ENCODE measurements around the gene ZNF385A.
A peak's percentile ranks its signal among the peaks of the same experiment; 100 is the strongest.

The ZNF385A gene

GRCh38 chr12:54416687-54417603 is 32.4 kb upstream of the ZNF385A start:
- DNase-seq, result peak; percentile 54
- in situ Hi-C loops (cut with MboI; ENCODE audit: low pct_unique_long_range_greater_than_20kb, low sequenced_read_pairs), result no loop called here

- DNase-seq, result peak; percentile 24
- in situ Hi-C loops (cut with MboI; ENCODE audit: low pct_unique_long_range_greater_than_20kb, low sequenced_read_pairs), result no loop called here
These were observed 30.8 kb upstream of the ZNF385A start for GRCh38 chr12:54415221-54415929.

- DNase-seq, result peak; percentile 91
- in situ Hi-C loops (cut with MboI; ENCODE audit: low pct_unique_long_range_greater_than_20kb, low sequenced_read_pairs), result no loop called here
These were observed 29.0 kb upstream of the ZNF385A start for GRCh38 chr12:54413284-54414190.

- in situ Hi-C loops (cut with MboI; ENCODE audit: low pct_unique_long_range_greater_than_20kb, low sequenced_read_pairs), result no loop called here
- no peak for DNase-seq
These were observed 28.3 kb upstream of the ZNF385A start for GRCh38 chr12:54412786-54413185.

- in situ Hi-C loops (cut with MboI; ENCODE audit: low pct_unique_long_range_greater_than_20kb, low sequenced_read_pairs), result no loop called here
- no peak for DNase-seq
These were observed 27.8 kb upstream of the ZNF385A start for GRCh38 chr12:54412348-54412747.

GRCh38 chr12:54411391-54412241 is 27.1 kb upstream of the ZNF385A start:
- in situ Hi-C loops (cut with MboI; ENCODE audit: low pct_unique_long_range_greater_than_20kb, low sequenced_read_pairs), result no loop called here
- no peak for DNase-seq

GRCh38 chr12:54409267-54409666 is 24.7 kb upstream of the ZNF385A start:
- DNase-seq, result no peak
- in situ Hi-C loops (cut with MboI; ENCODE audit: low pct_unique_long_range_greater_than_20kb, low sequenced_read_pairs), result no loop called here

- in situ Hi-C loops (cut with MboI; ENCODE audit: low pct_unique_long_range_greater_than_20kb, low sequenced_read_pairs), result no loop called here
- DNase-seq, result no peak
These were observed 22.8 kb upstream of the ZNF385A start for GRCh38 chr12:54407183-54407905.

- DNase-seq, result no peak
- in situ Hi-C loops (cut with MboI; ENCODE audit: low pct_unique_long_range_greater_than_20kb, low sequenced_read_pairs), result no loop called here
These were observed 21.0 kb upstream of the ZNF385A start for GRCh38 chr12:54405573-54405972.

GRCh38 chr12:54405106-54405505 is 20.6 kb upstream of the ZNF385A start:
- in situ Hi-C loops (cut with MboI; ENCODE audit: low pct_unique_long_range_greater_than_20kb, low sequenced_read_pairs), result no loop called here
- no peak for DNase-seq

- peak; percentile 83 for DNase-seq
- in situ Hi-C loops (cut with MboI; ENCODE audit: low pct_unique_long_range_greater_than_20kb, low sequenced_read_pairs), result no loop called here
These were observed 19.8 kb upstream of the ZNF385A start for GRCh38 chr12:54404061-54405004.

GRCh38 chr12:54401119-54401518 is 16.6 kb upstream of the ZNF385A start:
- DNase-seq, result no peak
- in situ Hi-C loops (cut with MboI; ENCODE audit: low pct_unique_long_range_greater_than_20kb, low sequenced_read_pairs), result no loop called here

GRCh38 chr12:54398995-54399793 is 14.7 kb upstream of the ZNF385A start:
- in situ Hi-C loops (cut with MboI; ENCODE audit: low pct_unique_long_range_greater_than_20kb, low sequenced_read_pairs), result loop anchor here (10.0 kb wide), 1 partner anchor 46 kb away; no protein-coding TSS in a partner anchor
- DNase-seq, result peak; percentile 95

GRCh38 chr12:54398218-54398617 is 13.7 kb upstream of the ZNF385A start:
- no peak for DNase-seq
- in situ Hi-C loops (cut with MboI; ENCODE audit: low pct_unique_long_range_greater_than_20kb, low sequenced_read_pairs), result loop anchor here (10.0 kb wide), 1 partner anchor 47 kb away; no protein-coding TSS in a partner anchor

- no peak for DNase-seq
- in situ Hi-C loops (cut with MboI; ENCODE audit: low pct_unique_long_range_greater_than_20kb, low sequenced_read_pairs), result loop anchor here (10.0 kb wide), 1 partner anchor 48 kb away; no protein-coding TSS in a partner anchor
These were observed 12.6 kb upstream of the ZNF385A start for GRCh38 chr12:54397157-54397556.

- DNase-seq, result no peak
- in situ Hi-C loops (cut with MboI; ENCODE audit: low pct_unique_long_range_greater_than_20kb, low sequenced_read_pairs), result loop anchor here (10.0 kb wide), 1 partner anchor 49 kb away; no protein-coding TSS in a partner anchor
These were observed 11.0 kb upstream of the ZNF385A start for GRCh38 chr12:54395545-54395944.
